Bladder microvascular endothelial cell (primary cell): ENCODE results near the gene UAP1L1. TPM values are rescaled to one million over a fixed set of nuclear protein-coding genes. Genes with fewer than 3 reads are reported as not detected.

ENCODE experiments used
- total RNA-seq: library from RNA; depleted of rRNA; stranded (reverse); fragments of >200 nt; gene quantifications from 2 replicates; pipeline ENCODE4 v1.2.3, GENCODE V29; 2014

The UAP1L1 gene, protein sequence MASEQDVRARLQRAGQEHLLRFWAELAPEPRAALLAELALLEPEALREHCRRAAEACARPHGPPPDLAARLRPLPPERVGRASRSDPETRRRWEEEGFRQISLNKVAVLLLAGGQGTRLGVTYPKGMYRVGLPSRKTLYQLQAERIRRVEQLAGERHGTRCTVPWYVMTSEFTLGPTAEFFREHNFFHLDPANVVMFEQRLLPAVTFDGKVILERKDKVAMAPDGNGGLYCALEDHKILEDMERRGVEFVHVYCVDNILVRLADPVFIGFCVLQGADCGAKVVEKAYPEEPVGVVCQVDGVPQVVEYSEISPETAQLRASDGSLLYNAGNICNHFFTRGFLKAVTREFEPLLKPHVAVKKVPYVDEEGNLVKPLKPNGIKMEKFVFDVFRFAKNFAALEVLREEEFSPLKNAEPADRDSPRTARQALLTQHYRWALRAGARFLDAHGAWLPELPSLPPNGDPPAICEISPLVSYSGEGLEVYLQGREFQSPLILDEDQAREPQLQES
- 12.1 and 23.3 TPM in 2 replicates for total RNA-seq

GRCh38 chr9:137077010-137077747 lies at the start of gene UAP1L1:
TSS of gene UAP1L1 (plus strand) at chr9:137077517. CDS start at chr9:137077533, 16 bp downstream.

GRCh38 chr9:137031904-137032640 lies 45.2 kb upstream of the UAP1L1 start, which contains the start of gene FUT7:
TSS of gene FUT7 (minus strand) at chr9:137032088. CDS start at chr9:137031991, 97 bp downstream.

GRCh38 chr9:137046088-137046787 lies 31.1 kb upstream of the UAP1L1 start, which contains the start of gene NPDC1:
TSS of gene NPDC1 (minus strand) at chr9:137046177. CDS start at chr9:137045989, 188 bp downstream.

DNA sequence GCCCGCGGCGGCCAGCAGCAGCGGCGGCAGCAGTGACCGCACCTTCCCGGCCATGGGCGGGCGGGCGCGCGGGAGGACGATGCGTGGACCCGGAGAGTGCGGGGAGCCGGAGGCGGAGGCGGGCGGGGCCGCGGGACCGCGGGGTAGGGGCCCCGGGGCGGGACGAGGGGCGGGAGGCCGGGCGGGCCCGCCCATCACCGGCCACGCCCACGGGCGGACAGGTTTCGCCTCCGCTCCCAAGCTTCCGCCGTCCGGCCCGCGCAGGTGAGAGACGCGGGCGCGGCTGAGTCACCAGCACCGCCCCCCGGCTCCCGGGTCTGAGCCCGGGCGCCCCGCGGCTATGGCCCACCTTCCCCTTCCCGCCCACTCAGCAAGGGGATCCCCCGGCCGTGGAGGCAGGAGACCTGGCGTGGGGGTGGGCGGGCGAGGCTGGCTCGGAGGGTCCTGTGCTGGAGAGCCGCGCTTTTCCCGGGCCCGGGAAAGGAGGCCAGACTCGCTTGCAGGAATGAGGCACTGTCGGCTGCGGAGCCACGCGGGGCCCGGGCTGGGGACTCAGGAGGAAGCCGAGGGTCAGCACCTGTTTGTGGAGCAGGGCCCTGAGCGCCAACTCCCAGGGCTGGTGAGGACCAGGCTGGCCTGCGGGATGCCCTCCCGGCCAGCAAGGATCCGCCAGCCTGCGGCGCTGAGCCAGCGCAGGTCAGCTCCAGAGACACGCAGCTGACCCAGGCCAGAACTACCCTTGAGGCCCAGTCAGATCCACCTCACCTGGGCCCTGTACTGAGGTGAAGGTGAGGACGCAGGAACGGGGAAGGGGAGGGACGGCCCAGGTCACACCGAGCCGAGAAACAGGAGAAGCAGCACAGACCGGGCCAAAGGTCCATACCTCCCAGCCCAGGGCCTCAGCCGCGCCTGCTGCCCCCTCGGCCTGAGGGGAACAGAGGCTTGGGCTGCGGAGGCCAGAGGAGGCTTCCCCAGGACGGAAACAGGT lies 23.1 kb upstream of the UAP1L1 start, which contains the start of gene ENTPD2:
Gene ENTPD2, minus strand, starts transcription at position 118 of the 988 bp plus-strand sequence. Its CDS starts 64 bp downstream, at position 54.

DNA sequence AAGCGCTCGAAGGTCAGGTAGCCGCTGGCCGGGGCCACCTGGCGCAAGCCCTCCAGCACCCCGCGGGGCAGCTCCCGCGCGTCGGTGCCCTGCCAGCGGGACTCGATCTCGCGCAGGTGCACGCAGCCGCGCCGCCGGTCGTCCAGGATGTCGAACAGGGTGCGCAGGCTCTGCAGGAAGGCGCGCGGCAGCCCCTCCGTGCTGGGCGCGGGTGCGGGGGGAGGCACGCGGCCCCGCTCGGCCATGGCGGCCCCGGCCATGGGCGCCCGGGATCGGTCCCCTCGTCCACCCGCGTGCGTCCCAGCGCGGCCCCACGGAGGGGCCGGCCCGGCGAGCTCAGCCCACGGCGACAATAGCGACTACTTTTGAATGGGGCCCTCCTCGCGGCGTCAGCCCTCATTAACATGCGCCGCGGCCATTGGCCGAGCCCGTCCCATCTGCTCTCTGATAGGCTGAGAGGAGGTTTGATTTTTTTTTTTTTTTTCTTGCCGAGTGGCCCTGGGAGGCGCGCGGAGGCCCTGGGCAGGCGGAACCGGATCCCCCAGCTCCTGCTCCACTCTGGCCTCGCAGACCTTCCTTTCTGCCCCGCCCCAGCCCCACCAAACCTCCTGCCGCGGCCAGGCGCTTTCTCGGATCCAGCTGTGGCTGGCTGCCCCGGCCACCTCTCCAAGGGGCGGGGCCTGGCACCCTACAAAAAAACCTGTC lies 7.0 kb upstream of the UAP1L1 start, which contains the start of gene SAPCD2:
Gene SAPCD2, minus strand, starts transcription at position 357 of the 705 bp plus-strand sequence. Its CDS starts 97 bp downstream, at position 260.

GRCh38 chr9:137086531-137087408 lies 9.5 kb downstream of the UAP1L1 start, which contains the start of gene MAN1B1:
TSS of gene MAN1B1 (plus strand) at chr9:137086985. CDS start at chr9:137087000, 15 bp downstream.

GRCh38 chr9:137114613-137115393 lies 37.5 kb downstream of the UAP1L1 start, which contains the start of gene DPP7:
TSS of gene DPP7 (minus strand) at chr9:137114733. CDS start at chr9:137114713, 20 bp downstream.

Other genes with a start within 250 kb of the UAP1L1 start
- gene AJM1, start 235.0 kb upstream of the UAP1L1 start, total RNA-seq, result 0.65 and 1.4 TPM in 2 replicates
- 211 and 268 TPM in 2 replicates for gene PHPT1, start 228.1 kb upstream of the UAP1L1 start, total RNA-seq
- gene MAMDC4, start 225.2 kb upstream of the UAP1L1 start, total RNA-seq, result 0.97 and 6.2 TPM in 2 replicates
- 350 and 489 TPM in 2 replicates for gene EDF1, start 211.2 kb upstream of the UAP1L1 start, total RNA-seq
- gene TRAF2, start 191.0 kb upstream of the UAP1L1 start, total RNA-seq, result 20.9 and 35.2 TPM in 2 replicates
- gene FBXW5, start 132.8 kb upstream of the UAP1L1 start, total RNA-seq, result 151 and 202 TPM in 2 replicates
- 1.2 TPM in 1 of 2 replicates, not detected in the other for gene C8G, start 132.3 kb upstream of the UAP1L1 start, total RNA-seq
- 0.19 TPM in 1 of 2 replicates, not detected in the other for gene LCN12, start 125.2 kb upstream of the UAP1L1 start, total RNA-seq
- gene PTGDS, start 100.0 kb upstream of the UAP1L1 start, total RNA-seq, result 0.38 TPM in 1 of 2 replicates, not detected in the other
- 0.06 TPM in 1 of 2 replicates, not detected in the other for gene LCNL1, start 94.5 kb upstream of the UAP1L1 start, total RNA-seq
- 7.7 and 10.7 TPM in 2 replicates for gene PAXX, start 85.1 kb upstream of the UAP1L1 start, total RNA-seq
- gene CLIC3, start 80.9 kb upstream of the UAP1L1 start, total RNA-seq, result not detected in 2 replicates
- 5.0 and 29.3 TPM in 2 replicates for gene ABCA2, start 49.3 kb upstream of the UAP1L1 start, total RNA-seq
- not detected in 2 replicates for gene FUT7, start 45.4 kb upstream of the UAP1L1 start, total RNA-seq
- gene NPDC1, start 31.3 kb upstream of the UAP1L1 start, total RNA-seq, result 29.6 and 30.9 TPM in 2 replicates
- under 0.01 TPM in 1 of 2 replicates, not detected in the other for gene ENTPD2, start 23.5 kb upstream of the UAP1L1 start, total RNA-seq
- 8.8 and 13.6 TPM in 2 replicates for gene SAPCD2, start 7.0 kb upstream of the UAP1L1 start, total RNA-seq
- gene MAN1B1, start 9.5 kb downstream of the UAP1L1 start, total RNA-seq, result 58.6 and 66.0 TPM in 2 replicates
- 77.9 and 85.8 TPM in 2 replicates for gene DPP7, start 37.2 kb downstream of the UAP1L1 start, total RNA-seq
- gene GRIN1, start 61.6 kb downstream of the UAP1L1 start, total RNA-seq, result under 0.01 and 0.06 TPM in 2 replicates
- gene LRRC26, start 92.5 kb downstream of the UAP1L1 start, total RNA-seq, result not detected in 2 replicates
- not detected in 2 replicates for gene TMEM210, start 94.5 kb downstream of the UAP1L1 start, total RNA-seq
- gene ANAPC2, start 111.0 kb downstream of the UAP1L1 start, total RNA-seq, result 21.0 and 37.3 TPM in 2 replicates
- gene SSNA1, start 111.2 kb downstream of the UAP1L1 start, total RNA-seq, result 96.5 and 111 TPM in 2 replicates
- 3.2 and 3.4 TPM in 2 replicates for gene TPRN, start 123.2 kb downstream of the UAP1L1 start, total RNA-seq
- 17.2 and 23.9 TPM in 2 replicates for gene TMEM203, start 128.1 kb downstream of the UAP1L1 start, total RNA-seq
- 2.3 and 3.3 TPM in 2 replicates for gene NDOR1, start 128.2 kb downstream of the UAP1L1 start, total RNA-seq
- 0.16 and 0.31 TPM in 2 replicates for gene RNF208, start 144.7 kb downstream of the UAP1L1 start, total RNA-seq
- 0.16 TPM in 1 of 2 replicates, not detected in the other for gene CYSRT1, start 147.7 kb downstream of the UAP1L1 start, total RNA-seq
- not detected in 2 replicates for gene RNF224, start 150.0 kb downstream of the UAP1L1 start, total RNA-seq
- not detected in 2 replicates for gene SLC34A3, start 153.4 kb downstream of the UAP1L1 start, total RNA-seq
- 196 and 202 TPM in 2 replicates for gene TUBB4B, start 163.8 kb downstream of the UAP1L1 start, total RNA-seq
- gene STPG3, start 173.8 kb downstream of the UAP1L1 start, total RNA-seq, result not detected in 2 replicates
- 63.6 and 66.1 TPM in 2 replicates for gene NELFB, start 177.8 kb downstream of the UAP1L1 start, total RNA-seq
- gene TOR4A, start 200.2 kb downstream of the UAP1L1 start, total RNA-seq, result 14.9 and 27.1 TPM in 2 replicates
- 28.1 and 30.0 TPM in 2 replicates for gene NRARP, start 224.8 kb downstream of the UAP1L1 start, total RNA-seq